HTERT RPE-1 (cell line): ENCODE data around the gene SYNGR4.
"Not testable (repeated sequence)": the region's sequence is repeated elsewhere in the genome, so short reads cannot be mapped to it uniquely, and the experiment has no call there.

Experiments used
- in situ Hi-C: fragments of 300-500 bp; cut with MboI; formaldehyde crosslinking; loops from 4 replicates; pipeline ENCODE4 v1.14.3; 2020; ENCODE audit warnings: low sequenced_read_pairs

SYNGR4 gene

DNA sequence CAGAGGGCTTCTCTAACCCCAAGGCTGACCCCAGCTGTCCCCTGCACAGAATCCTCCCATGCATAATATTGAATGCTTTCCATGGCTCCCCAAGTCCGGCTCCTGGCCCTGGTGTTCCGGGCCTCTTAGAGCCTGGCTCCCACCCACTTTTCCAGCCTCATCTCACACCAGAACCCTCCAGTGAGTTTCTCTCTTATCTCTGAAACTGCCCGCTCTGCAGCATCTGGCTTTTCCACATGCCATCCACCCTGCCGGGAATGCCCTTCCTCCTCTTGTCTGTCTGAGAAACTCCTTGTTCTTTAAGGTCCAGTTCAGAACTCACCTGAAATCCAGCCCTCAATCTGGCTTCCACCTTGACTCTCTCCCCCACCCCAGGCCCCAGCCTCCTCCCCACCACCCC is 6.8 kb downstream of the SYNGR4 start:
- in situ Hi-C loops: no loop called here

DNA sequence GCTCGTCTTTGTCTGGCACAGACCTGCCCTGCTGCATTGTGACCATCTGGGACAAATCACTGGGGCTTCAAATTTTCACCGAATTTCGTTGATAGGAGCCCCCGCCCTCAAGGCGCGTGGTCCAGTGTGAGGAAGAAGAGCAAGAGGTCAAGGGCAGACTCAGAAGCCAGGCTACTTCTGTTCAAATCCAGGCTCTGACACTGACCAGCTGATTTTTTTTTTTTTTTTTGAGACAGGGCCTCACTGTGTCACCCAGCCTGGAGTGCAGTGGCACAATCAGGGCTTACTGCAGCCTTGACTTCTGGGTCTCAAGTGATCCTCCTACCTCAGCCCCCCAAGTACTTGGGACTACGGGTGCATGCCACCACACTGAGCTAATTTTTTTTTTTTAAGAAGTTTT is 7.2 kb downstream of the SYNGR4 start:
- in situ Hi-C loops: no loop called here

DNA sequence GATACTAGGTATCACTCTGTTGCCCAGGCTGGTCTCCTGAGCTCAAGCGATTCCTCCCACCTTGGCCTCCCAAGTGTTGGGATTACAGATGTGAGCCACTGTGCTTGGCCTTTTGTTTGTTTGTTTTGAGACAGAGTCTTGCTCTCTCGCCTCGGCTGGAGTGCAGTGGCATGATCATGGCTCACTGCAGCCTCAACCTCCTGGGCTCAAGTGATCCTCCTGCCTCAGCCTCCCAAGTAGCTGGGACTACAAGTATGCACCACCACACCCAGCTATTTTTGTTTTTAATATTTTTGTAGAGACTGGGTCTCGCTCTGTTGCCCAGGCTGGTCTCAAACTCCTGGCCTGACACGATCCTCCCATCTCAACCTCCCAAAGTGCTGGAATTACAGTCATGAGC is 7.6 kb downstream of the SYNGR4 start:
- in situ Hi-C loops: not testable (repeated sequence)

DNA sequence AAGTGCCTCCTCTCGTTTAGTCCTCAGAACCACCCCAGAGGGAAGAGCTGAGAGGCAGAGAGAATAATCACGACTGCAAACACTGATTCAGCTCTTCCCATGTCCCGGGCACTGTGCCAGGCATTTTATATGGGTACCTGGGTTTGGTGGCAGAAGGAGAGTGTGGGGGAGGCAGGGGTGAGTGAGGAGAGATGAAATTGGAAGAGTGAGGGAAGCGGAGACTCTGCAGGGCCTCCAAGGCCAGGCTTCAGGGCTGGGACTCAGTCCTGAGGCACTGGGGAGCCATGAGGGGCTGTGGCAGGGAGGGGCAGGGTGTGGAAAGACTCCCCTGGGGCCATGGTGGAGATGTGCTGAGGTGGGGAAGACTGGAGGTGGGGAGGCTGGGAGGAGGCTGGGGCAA is 8.7 kb downstream of the SYNGR4 start:
- in situ Hi-C loops: no loop called here

DNA sequence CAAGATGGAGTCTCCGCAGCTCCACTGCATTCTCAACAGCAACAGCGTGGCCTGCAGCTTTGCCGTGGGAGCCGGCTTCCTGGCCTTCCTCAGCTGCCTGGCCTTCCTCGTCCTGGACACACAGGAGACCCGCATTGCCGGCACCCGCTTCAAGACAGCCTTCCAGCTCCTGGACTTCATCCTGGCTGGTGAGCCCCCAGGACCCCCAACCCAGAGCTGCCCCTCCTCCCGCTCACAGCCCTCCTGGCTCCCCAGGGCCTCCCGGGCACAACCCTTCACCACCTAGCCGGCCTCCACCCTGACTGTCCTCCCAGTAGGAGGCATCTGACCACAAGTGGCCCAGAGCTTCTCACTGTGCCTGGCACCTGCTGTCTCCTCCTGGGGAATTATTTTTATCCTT is 9.4 kb downstream of the SYNGR4 start:
- in situ Hi-C loops: no loop called here

DNA sequence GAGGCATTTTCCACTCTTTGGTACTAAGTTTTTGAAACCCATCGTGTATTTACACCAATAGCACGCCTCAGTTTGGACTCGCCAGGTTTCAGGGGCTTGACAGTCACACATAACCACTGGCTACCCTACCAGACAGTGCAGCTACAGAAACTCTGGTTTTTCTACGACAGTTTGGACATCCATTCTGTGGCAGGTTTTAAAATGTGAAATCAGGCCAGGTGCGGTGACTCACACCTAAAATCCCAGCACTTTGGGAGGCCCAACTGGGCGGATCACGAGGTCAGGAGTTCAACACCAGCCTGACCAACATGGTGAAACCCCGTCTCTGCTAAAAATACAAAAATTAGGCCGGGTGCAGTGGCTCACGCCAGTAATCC is 14.0 kb downstream of the SYNGR4 start:
- in situ Hi-C loops: no loop called here

DNA sequence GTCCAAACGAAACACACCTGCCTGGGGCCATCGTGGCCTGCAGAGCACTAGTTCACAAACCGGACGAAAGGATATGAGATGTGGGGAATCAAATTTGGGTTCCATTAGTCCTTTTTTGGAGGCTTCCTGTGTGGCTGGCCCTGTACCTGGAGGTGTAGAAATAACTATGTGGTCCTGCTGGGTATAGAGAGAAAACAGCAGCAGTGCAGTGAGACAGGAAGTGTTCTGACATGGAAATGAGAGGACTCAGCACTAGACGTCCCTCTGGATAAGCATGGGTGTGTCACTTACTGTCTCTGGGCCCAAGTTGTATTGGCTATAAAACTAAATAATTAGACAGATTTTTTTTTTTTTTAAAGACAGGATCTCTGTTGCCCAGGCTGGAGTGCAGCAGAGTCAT is 14.9 kb downstream of the SYNGR4 start:
- in situ Hi-C loops: no loop called here

DNA sequence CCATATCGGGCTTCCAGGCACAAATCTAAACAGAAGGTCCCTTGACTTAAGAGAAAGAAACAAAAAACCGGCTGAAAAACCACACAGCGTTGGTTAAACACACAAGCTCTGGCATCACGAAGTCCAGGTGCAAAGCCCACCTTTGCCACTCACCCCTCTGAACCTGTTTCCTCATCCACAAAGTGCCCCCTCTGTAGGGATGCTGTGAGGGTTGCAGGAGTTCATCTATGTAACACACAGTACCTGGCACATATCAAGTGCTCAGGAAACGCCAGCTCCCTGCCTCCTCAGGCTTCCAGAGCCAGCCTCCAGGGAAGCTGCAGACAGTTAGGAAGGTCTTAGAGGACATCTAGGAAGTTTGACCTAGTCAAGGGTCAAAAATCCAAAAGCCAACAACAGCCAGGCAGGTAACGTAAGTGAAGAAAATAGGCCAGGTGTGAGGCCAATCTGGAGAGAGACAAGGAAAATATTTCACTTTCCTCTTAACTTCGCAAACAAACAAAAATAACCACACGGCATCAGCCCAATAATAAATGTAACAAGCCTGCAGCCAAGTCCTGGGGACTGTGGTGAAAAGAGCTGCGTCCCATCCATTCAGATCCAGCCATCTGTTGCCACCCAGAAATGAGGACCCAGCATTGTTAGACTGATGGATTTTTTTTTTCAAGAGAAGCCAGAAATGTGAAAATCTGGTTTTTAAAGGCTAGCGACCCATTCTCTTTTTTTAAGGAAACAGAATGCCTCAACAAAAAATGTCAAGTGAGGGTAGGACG is 17.2 kb downstream of the SYNGR4 start:
- in situ Hi-C loops: no loop called here

DNA sequence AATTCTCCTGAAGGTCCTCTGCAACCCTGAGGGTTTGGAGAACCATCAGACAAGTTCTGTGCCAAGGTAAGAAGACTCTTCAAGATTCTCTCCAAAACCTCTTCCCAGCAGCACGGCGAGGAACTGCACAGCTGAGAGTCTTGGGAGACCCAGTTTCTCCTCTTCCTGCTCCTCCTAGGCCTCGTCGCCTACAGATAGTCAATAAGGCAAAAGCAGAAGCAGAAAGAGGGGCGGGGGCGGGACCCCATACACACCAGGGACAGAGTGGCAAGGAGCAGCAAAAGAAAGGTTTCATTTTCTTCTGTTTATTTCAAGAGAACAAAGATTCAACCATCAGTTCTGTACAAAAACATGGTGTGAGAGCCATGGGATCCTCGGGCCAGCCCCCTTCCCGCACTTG is 18.1 kb downstream of the SYNGR4 start:
- in situ Hi-C loops: no loop called here

DNA sequence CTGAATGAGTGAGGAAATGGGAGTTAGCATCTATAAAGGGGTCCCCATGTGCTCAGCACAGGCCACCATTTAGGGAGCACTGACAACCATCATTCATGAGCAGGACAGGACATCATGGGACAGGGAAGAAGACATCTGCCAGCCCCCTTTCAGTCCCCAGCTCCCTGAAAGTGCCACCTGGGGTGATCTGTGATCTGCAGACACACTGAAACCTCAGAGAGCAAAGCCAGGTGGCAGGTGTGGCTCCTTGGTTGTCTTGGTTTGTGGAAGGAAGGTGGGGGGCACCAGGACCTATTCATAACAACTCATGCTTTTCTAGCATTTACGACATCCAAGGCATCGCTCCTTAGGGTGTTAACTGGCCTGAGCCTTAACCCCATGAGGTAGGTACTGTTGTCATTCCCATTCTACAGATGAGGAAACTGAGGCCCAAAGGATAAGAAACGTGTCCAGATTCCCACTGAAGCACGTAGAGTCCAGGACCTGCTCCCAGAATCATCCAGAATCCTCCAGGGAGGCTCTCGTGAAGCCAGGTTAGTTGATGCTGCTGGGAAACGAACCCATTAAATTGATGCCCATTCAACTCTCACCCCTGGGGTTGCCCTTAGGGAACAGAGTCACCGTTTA is 21.4 kb downstream of the SYNGR4 start:
- in situ Hi-C loops: no loop called here

DNA sequence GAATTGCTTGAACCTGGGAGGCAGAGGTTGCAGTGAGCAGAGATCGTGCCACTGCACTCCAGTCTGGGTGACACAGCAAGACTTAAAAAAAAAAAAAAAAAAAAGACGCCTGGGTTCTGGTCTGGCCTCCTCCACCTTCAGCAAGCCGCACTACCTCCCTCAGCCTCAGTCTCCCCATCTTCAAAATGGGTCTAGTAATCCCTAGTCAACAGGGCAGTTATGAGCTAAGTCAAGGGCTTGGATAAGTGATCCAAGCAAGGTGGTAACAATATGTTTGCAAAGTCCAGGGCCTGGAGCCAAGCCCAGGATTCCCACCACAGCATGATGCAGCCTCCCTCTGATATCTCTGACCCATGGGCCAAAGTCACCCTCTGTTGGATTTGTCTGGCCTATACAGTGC is 22.8 kb downstream of the SYNGR4 start:
- in situ Hi-C loops: no loop called here

DNA sequence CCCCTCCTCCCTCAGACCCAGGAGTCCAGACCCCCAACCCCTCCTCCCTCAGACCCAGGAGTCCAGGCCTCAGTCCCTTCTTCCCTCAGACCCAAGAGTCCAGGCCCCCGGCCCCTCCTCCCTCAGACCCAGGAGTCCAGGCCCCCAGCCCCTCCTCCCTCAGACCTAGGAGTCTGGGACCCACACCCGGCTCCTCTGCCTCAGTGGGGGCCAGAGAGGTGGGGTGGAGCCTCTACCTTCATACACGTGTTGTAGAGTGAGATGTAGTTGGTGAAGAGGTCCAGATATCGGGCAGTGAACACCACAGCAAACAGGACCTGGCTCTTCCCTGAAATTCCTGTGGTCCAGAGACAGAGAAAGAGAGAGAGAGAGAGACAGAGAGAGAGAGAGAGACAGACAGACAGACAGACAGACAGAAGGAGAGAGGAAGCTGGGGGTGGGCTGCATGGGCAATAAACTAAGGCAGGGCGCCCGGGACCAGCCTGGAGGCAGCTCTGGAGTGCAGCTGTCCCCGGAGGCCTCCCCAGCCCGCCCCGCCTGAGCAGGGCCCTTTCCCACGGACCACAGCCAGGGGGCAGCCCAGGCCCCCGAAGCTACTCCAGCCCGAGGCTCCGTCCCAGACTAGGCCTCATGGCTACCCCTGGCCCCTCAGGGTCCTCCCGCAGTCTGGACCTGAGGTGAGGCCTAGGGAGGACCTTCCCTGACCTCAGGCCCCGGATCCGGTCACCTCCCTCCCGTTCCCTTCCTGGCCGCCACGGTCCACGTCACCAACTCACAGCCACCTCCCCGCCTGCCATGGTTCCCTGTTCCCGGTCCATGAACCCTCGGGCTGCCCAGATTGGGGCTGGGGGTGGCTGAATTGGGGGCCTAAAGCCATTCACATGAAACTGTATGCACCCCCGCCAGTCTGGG is 26.3 kb downstream of the SYNGR4 start:
- in situ Hi-C loops: no loop called here

DNA sequence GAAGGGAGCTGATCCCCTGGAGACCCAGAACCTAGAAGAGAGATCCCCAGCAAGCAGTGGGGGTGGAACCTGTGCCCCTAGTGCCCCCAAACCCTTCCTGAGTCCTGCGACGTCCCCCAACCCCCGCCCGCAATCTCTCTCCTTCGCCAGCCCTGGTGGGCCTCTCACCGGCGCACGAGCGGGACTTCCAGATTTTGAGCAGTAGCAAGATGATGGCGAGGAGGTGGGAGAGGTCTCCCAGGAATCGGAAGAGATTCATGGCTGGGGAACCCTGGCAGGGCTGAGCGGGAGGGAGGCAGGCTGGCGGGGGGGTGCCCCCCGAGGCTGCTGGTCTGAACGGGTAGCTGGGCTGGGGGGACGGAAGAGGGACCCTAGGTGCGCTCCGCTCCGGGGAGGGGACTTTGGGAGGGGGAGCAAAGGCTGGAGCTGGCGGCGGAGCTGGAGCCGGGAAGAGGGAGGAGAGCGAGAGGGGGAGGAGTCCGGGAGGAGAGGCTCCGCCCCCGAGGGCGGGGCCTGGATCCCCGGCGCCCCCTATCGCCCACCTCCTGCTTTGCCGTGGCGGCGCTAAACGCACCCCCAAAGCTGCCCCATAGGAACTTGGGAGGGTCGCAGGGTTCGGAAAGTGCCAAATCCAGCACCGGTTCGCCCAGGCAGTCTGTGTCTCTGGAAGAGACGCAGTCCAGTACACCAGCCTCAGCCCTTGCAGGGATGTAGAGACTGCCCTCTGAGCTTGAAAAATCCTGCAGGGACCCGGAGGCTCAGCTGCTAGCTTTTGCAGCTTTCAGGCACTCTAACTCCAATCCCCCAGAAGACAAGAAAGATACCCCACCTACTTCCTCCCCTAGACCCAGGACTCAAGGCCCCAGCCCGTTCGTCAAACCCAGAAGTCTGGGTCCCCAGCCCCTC is 27.2 kb downstream of the SYNGR4 start, which contains the start of gene KDELR1:
TSS of gene KDELR1 (minus strand) at position 452 of the 906 bp plus-strand sequence. CDS start at position 259, 193 bp downstream.
- in situ Hi-C loops: no loop called here

DNA sequence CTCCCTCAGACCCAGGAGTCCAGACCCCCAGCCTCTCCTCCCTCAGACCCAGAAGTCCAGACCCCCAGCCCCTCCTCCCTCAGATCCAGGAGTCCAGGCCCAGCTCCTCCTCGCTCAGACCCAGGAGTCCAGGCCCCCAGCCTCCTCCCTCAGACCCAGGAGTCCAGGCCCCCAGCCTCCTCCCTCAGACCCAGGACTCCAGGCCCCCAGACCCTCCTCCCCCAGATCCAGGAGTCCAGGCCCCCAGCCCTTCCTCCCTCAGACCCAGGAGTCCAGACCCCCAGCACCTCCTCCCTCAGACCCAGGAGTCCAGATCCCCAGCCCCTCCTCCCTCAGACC is 27.8 kb downstream of the SYNGR4 start:
- in situ Hi-C loops: not testable (repeated sequence)

DNA sequence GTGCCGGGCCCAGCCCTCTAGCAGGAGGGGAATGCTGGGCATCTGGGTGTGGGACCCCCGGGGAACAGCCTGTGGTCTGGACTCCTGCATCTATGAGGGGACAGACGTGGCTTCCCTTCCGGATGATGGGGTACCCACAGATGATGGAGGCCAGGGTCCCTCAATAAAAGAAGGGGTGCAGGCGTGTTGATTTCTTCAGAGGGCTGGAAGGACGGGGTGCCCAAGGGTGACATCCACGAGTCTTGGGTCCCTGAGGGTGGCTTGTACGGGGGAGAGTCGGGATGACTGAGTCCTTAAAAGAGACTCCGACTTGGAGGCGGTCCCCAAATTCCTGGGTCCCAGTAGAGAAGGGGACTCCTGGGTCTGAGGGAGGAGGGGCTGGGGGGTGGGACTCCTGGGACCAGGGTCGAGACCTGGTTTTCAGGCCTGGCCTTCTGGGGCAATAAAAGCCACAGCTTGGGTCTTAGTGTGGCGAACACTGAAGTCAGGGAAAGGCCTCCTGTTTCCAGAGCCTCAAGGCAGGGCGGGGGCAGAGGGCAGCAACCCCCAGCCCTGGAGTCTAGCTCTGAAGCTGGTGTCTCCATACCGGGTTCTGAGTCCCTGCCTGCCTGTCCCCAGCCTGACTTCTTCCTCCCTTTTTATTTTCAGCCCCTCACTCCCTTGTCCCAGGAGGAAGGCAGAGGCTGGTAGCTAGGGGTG is 28.8 kb downstream of the SYNGR4 start:
- in situ Hi-C loops: no loop called here

DNA sequence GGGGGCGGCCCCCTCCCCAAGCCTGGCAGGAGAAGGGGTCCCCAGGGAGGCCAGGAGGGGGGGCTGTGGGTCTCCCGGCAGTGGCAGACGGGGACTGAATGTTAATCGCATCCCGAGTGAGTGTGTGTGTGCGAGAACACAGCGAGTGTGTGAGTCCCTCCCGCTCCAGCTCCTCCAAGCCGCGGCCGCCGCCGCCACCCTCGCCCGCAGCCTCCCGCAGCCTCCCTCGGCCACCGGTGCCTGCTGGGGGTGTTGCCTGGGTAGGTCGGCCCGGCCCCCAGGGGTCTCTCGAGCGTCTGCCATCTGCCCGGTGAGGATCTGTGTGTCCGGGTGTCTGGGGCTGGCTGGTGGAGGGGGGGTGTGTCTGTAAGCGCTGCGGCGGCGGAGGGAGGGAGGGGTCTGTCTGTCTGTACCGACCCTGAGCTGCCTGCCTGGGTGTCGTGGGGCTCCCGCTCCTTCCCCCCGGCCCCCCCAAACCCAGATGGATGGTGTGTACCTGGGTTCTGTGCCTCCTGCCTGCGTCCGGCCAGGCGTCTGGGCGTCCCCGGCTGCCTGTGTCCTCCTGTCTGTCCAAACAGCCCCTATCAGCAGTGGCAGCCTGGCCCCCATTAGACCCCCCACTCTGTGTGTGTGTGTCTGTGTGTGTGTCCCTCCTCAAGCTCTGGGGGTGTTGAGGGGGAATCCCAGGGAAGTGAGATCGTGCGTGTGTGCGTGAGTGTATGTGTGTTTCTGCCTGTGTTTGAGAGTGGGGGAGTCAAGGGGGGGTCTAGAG is 29.6 kb downstream of the SYNGR4 start, which contains the start of gene GRIN2D:
TSS of gene GRIN2D (plus strand) at position 110 of the 772 bp plus-strand sequence. CDS start 4,725 bp downstream, outside the sequence.
- in situ Hi-C loops: no loop called here

DNA sequence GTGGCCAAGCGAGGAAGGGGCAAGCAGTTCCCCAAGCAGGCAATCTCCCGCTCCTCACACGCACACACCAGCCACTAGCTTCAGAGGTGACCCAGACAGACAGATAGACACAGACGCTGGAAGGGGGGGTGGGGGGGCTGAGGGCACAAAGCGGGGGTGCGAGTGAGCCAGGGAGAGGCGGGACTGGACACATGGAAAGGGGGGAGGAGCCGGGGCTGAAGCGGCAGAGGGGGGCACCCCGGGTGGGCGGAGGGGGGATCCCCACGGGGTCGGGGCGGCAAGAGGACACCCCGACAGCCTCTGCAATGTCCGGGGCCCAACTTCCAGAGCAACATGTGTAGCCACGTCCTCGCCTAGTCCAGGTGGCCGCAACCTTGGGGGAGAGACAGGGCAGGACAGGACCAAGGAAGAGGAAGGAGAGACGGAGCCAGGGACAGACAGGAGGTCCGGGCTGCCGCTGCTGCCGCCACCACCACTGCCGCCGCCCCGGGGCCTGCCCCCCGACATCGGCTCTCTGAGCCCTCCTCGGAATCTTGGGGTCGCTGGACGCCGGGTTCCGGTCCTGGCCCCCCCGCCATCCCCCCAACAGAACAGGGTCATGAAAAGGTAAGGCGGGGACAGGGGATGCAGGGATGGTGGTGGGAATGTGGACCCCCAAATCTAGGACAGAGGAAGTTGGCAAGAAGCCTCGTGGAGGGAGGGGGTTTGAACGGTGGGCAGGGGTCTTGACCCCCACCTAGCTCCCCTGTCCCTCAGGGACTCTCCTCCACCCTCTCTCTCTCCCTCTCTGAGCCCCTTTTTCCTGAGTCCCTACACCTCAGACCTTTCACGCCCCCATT is 30.4 kb downstream of the SYNGR4 start:
- in situ Hi-C loops: no loop called here

DNA sequence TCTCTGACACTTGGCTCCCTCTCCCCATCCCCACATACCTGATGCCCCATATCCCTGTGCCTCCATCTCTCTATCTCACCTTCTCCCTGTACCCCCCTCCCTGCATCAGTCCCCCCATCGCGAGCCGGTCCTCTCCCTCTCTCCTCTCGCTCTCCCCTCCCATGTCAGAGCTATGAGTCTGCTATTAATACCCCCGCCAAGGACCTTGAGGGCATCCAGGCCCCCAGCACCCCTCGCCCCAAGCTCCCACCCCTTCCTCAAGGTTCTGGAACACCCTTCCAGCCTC is 30.9 kb downstream of the SYNGR4 start:
- in situ Hi-C loops: no loop called here

DNA sequence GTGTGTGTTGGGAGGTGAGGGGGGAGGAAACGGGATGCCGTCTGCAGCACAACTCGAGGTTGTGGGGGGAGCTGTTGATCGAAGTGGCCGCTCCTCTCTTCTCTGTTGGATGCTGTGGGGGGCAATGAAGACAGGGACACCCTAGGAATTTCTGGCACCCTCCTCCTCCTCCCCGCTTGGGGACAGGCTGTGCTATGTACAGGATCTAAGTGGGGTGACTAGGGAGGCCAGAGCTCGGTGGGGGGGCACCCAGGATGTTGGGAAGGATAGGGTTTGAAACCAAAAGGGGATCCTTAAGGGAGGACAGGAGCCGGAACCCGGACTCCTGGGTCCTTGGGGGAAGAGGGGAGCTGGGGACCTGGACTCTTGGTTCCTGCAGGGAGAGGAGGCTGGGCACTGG is 31.3 kb downstream of the SYNGR4 start:
- in situ Hi-C loops: no loop called here
